Spleen (tissue), 11 donors: ENCODE results near the gene CNOT3. TPM values are rescaled to one million over a fixed set of nuclear protein-coding genes. Genes with fewer than 3 reads are reported as not detected.
A peak's percentile ranks its signal among the peaks of the same experiment; 100 is the strongest.

ENCODE experiments used
- DNase-seq: peaks from one replicate; pipeline ENCODE4 v3.0.0-alpha.2; 2020
- H3K27ac ChIP-seq, 8 donors: fragments of 200-600 bp; sonication (generic) in 7 of 8; 1 replicate in 4 of 8; 2 replicates in 4 of 8; pipeline versions ENCODE4 v1.5.0 to v1.8.0; 2016 to 2021; ENCODE audit warnings: inconsistent platforms in 4 of 8, mild to moderate bottlenecking in 4 of 8, moderate library complexity in 1 of 8
- H3K27me3 ChIP-seq, 7 donors: fragments of 200-600 bp; sonication (generic) in 6 of 7; replicated peaks in 1 of 7; 1 replicate in 4 of 7; 2 replicates in 3 of 7; pipeline versions ENCODE4 v1.5.0 to v1.8.0; 2016 to 2021; ENCODE audit warnings: inconsistent platforms in 3 of 7, mild to moderate bottlenecking in 1 of 7
- H3K36me3 ChIP-seq, 6 donors: fragments of 200-600 bp; sonication (generic) in 5 of 6; 1 replicate in 4 of 6; 2 replicates in 2 of 6; pipeline versions ENCODE4 v1.5.0 to v1.8.0; 2016 to 2021; ENCODE audit warnings: inconsistent platforms in 2 of 6
- H3K4me1 ChIP-seq, 6 donors: fragments of 200-600 bp; sonication (generic) in 5 of 6; 1 replicate in 3 of 6; 2 replicates in 3 of 6; pipeline versions ENCODE4 v1.5.0 to v1.8.0; 2016 to 2021; ENCODE audit warnings: inconsistent platforms in 3 of 6
- H3K4me3 ChIP-seq, 8 donors: fragments of 200-600 bp; sonication (generic) in 7 of 8; 1 replicate in 4 of 8; 2 replicates in 4 of 8; pipeline versions ENCODE4 v1.5.0 to v1.8.0; 2016 to 2021; ENCODE audit warnings: inconsistent platforms in 4 of 8, mild to moderate bottlenecking in 4 of 8, moderate library complexity in 2 of 8
- H3K9me3 ChIP-seq, 8 donors: fragments of 200-600 bp; sonication (generic) in 7 of 8; 1 replicate in 4 of 8; 2 replicates in 4 of 8; pipeline versions ENCODE4 v1.5.0 to v1.8.0; 2016 to 2021; ENCODE audit warnings: inconsistent platforms in 4 of 8
- POLR2A ChIP-seq, 3 donors: fragments of 450-650 bp; IDR thresholded peaks; one replicate each; pipeline ENCODE4 v1.5.1; 2017; ENCODE audit warnings: antibody characterized with exemption in 3 of 3, mild to moderate bottlenecking in 1 of 3
- POLR2AphosphoS5 ChIP-seq, 3 donors: sonication (generic); formaldehyde crosslinking; IDR thresholded peaks; one replicate each; pipeline ENCODE4 v1.5.1; 2017; ENCODE audit warnings: antibody characterized with exemption in 3 of 3
- WGBS, 5 donors: extraction: QIAGEN DNeasy Blood & Tissue Kit in 3 of 5; methylation state at CpG; one replicate each; pipeline versions ENCODE4 v1.1.5 to v1.1.7; 2013 to 2018; 5-methylcytosine and 5-hydroxymethylcytosine counted together
- intact Hi-C: fragments of 100-400 bp; cut with DNase I; formaldehyde crosslinking; loops from one replicate; pipeline ENCODE4 v1.15.0; 2023; ENCODE audit warnings: low total_unique reads
- polyA plus RNA-seq, 3 donors: library from polyadenylated mRNA; stranded (reverse); fragments of 200-250 nt; gene quantifications; one replicate each; pipeline ENCODE4 v1.2.1, GENCODE V29; 2013
- total RNA-seq, 7 donors: library from RNA; depleted of rRNA in 3 of 7; stranded (reverse); fragments of >200 nt in 3 of 7; fragmentation: NEBNext Ultra II Directional in 4 of 7; extraction: Animal tissue kit (Norgen Biotek cat#: 25700) in 4 of 7; gene quantifications; one replicate each; pipeline versions ENCODE4 v1.1.0 to v1.2.1, GENCODE V29; 2016 to 2021
- TF ChIP-seq, protein P1 (sequence below), 11 experiments: fragments of 200-600 bp in 7 of 11; fragments of 450-650 bp in 4 of 11; sonication (generic) in 4 of 11; IDR thresholded peaks in 8 of 11; conservative IDR thresholded peaks in 3 of 11; 1 replicate in 7 of 11; 2 replicates in 4 of 11; pipeline versions ENCODE4 v1.4.0 to v1.8.0; 2016 to 2021; ENCODE audit warnings: antibody characterized with exemption in 11 of 11, inconsistent platforms in 4 of 11, mild to moderate bottlenecking in 1 of 11
- donor health status: healthy with polysubstance abuse.
- donor health status: DM: no; HTN: no; CAD: no; lungs with moderate emphysema.
- donor health status: DM: no; HTN: no; CAD: no.
- donor health status: Bipolar disorder and iron deficiency.
- donor health status: healthy.
- donor health status: DM: no; HTN: no; CAD: no.
- donor health status: DM: yes; HTN: yes; CAD: no.

Gene CNOT3
- total and polyA plus RNA-seq, 10 donors = 17.7 to 56.1 (median 42.8) TPM

DNA sequence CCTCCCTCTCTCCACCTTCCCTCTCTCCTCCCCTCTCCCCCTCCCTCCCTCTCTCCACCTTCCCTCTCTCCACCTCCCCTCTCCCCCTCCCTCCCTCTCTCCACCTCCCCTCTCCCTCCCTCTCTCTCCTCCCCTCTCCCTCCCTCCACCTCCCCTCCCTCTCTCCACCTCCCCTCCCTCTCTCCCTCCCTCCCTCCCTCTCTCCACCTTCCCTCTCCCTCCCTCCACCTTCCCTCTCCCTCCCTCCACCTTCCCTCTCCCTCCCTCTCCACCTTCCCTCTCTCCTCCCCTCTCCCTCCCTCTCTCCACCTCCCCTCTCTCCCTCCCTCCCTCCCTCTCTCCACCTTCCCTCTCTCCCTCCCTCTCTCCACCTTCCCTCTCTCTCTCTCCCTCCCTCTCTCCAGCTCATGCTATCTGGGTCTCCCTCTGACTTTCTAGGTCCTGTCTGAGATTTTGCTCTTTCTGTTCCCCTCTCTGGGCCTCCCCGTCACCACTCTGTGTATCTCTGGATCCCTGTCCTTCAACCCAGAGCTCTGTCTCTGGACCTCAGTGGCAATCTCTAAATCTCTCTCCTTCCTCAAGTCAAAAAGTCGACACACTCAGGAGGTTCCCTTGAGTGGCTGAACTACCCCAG is 3.5 kb upstream of the CNOT3 start:
- H3K4me3 ChIP-seq = no peak overlapping the region
- TF ChIP-seq POLR2A (IDR thresholded peaks at IDR 0.05) (no peak), POLR2AphosphoS5 (IDR thresholded peaks at IDR 0.05) (no peak)
- TF ChIP-seq, protein P1, sequence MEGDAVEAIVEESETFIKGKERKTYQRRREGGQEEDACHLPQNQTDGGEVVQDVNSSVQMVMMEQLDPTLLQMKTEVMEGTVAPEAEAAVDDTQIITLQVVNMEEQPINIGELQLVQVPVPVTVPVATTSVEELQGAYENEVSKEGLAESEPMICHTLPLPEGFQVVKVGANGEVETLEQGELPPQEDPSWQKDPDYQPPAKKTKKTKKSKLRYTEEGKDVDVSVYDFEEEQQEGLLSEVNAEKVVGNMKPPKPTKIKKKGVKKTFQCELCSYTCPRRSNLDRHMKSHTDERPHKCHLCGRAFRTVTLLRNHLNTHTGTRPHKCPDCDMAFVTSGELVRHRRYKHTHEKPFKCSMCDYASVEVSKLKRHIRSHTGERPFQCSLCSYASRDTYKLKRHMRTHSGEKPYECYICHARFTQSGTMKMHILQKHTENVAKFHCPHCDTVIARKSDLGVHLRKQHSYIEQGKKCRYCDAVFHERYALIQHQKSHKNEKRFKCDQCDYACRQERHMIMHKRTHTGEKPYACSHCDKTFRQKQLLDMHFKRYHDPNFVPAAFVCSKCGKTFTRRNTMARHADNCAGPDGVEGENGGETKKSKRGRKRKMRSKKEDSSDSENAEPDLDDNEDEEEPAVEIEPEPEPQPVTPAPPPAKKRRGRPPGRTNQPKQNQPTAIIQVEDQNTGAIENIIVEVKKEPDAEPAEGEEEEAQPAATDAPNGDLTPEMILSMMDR (IDR thresholded peaks at IDR 0.05 in 8 of 11, conservative IDR thresholded peaks at IDR 0.05 in 3 of 11) = no peak
- WGBS, 5 donors = 62 to 80% (median 69%) methylated on average over 2 of the region's 2 CpGs
- DNase-seq = no peak
- intact Hi-C loops = no loop called here
- H3K27me3 ChIP-seq = no peaks in the 10 kb centered on the region
- no peak overlapping the region for H3K27ac ChIP-seq
- peaks cover 15 to 25% (median 23%) of the 10 kb centered on the region in 6 donors for H3K4me1 ChIP-seq
- no peaks in the 10 kb centered on the region for H3K9me3 ChIP-seq
- H3K36me3 ChIP-seq = peaks cover 2 to 49% (median 28%) of the 10 kb centered on the region in 6 donors

DNA sequence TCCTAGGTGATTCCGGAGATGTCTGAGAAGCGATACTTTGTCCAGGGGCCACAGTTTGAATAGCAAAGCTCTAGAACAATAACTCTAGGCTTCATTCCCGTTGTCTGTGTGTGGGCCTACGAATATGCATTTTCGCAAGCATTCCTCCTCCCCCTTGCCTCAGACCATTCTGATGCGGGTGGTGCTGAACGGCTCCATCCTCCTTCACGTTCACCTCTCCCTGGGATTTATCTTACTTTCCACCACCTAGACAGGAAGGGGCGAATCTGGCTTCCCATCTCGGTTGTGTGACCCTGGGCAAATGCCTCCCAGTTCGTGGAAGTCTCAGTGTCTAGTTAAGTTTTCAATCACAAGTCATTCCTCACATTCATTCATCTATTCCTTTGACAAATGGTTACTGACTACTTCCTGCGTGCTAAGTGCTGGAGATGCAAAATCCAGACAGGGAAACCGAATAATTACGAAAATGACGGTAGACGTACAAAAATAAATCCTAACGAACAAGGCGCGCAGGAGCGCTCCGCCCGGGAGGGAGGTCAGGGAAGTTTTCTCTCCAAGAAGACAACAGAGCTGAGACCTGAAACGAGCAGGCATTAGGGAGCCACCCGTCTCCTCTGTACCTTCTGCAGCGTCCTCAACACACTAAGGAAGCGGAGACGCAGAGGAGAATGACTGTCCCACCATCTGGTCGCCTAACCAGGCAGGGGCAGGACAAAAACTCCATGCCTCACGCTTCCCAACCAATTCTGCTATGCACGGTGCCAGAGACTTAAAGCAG is 1.3 kb upstream of the CNOT3 start:
- H3K9me3 ChIP-seq = no peaks in the 10 kb centered on the region
- TF ChIP-seq POLR2A (IDR thresholded peaks at IDR 0.05) = no peak
- TF ChIP-seq, protein P1 (IDR thresholded peaks at IDR 0.05 in 8 of 11, conservative IDR thresholded peaks at IDR 0.05 in 3 of 11) = no peak
- no peak for TF ChIP-seq POLR2AphosphoS5 (IDR thresholded peaks at IDR 0.05)
- DNase-seq = no peak
- peaks cover 24 to 47% (median 45%) of the 10 kb centered on the region in 6 donors for H3K4me1 ChIP-seq
- H3K4me3 ChIP-seq = peak overlapping the region; percentile 14 to 97 (median 48)
- H3K27ac ChIP-seq = peak overlapping the region in 7 of 8 donors; percentile 62 to 98 (median 82)
- no peaks in the 10 kb centered on the region for H3K27me3 ChIP-seq
- 6 to 7% (median 7%) methylated on average over 28 to 30 of the region's 30 CpGs for WGBS, 5 donors
- intact Hi-C loops = no loop called here
- H3K36me3 ChIP-seq = peaks cover 0 to 47% (median 19%) of the 10 kb centered on the region in 6 donors

DNA sequence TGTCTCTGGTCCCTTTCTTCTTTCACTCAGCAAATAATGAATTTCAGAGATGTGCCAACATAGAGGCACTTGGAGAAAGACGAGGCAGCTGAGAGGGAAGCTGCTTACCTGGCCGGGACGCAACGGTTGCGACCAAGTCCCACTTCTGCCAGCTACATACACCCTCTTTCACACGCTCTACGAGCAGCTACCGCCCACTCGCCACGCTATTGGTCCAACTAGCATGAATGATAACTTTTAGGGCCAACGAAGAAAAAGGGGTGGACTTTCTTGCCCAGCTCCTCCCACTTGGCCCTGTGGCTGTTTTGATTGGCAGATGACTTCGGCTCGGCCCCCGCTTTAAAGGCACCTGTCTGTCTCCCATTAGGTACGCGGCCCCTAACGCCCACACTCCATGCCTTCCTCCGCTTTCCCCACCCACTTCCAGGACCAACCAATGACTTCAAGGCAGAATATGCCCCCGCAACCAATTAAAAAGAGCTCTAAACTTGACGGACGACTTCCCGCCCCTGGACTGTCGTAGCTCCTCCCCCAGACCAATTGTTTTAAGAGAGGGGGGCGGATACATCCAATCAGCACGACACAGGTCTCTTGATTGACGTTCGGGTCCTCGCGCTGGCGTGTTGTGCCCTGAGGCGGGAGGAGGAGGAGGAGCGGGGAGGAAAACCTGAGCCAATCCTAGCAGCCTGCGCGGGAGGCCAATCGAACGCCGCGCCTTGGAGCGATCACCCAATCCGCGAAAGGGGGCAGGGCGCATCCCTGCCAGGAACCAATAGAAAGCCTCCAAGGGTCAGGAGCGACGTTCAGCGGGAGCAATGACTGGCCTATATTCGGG is 481 bp upstream of the CNOT3 start:
- TF ChIP-seq POLR2AphosphoS5 (IDR thresholded peaks at IDR 0.05) (peak in 2 of 3 donors; percentile 88 to 89), POLR2A (IDR thresholded peaks at IDR 0.05) (peak; percentile 44 to 73 (median 61))
- TF ChIP-seq, protein P1 (IDR thresholded peaks at IDR 0.05 in 8 of 11, conservative IDR thresholded peaks at IDR 0.05 in 3 of 11) = peak in 2 of 11 experiments; percentile 12 to 14
- no peaks in the 10 kb centered on the region for H3K9me3 ChIP-seq
- H3K27ac ChIP-seq = peak overlapping the region; percentile 86 to 98 (median 96)
- peaks cover 0 to 47% (median 11%) of the 10 kb centered on the region in 6 donors for H3K36me3 ChIP-seq
- intact Hi-C loops = no loop called here
- H3K27me3 ChIP-seq = no peaks in the 10 kb centered on the region
- peaks cover 24 to 55% (median 50%) of the 10 kb centered on the region in 6 donors for H3K4me1 ChIP-seq
- peak overlapping the region; percentile 73 to 97 (median 92) for H3K4me3 ChIP-seq
- peak; percentile 99 for DNase-seq
- WGBS, 5 donors = 0 to 1% (median 0%) methylated on average over 30 to 46 of the region's 46 CpGs
